Stimulated activated CD4-positive, alpha-beta T cell treated with anti-CD3 and anti-CD28 coated beads, Interleukin-4, amount 100 ng/mL, for 48 hours (primary cell): ENCODE results near the gene ARHGAP8.
"Not testable (repeated sequence)": the region's sequence is repeated elsewhere in the genome, so short reads cannot be mapped to it uniquely, and the experiment has no call there.

Source experiments
- DNase-seq, 2 donors: peaks; one replicate each; pipeline ENCODE4 v3.0.0-alpha.2; 2020; ENCODE audit warnings: low read depth in 2 of 2

Gene ARHGAP8

DNA sequence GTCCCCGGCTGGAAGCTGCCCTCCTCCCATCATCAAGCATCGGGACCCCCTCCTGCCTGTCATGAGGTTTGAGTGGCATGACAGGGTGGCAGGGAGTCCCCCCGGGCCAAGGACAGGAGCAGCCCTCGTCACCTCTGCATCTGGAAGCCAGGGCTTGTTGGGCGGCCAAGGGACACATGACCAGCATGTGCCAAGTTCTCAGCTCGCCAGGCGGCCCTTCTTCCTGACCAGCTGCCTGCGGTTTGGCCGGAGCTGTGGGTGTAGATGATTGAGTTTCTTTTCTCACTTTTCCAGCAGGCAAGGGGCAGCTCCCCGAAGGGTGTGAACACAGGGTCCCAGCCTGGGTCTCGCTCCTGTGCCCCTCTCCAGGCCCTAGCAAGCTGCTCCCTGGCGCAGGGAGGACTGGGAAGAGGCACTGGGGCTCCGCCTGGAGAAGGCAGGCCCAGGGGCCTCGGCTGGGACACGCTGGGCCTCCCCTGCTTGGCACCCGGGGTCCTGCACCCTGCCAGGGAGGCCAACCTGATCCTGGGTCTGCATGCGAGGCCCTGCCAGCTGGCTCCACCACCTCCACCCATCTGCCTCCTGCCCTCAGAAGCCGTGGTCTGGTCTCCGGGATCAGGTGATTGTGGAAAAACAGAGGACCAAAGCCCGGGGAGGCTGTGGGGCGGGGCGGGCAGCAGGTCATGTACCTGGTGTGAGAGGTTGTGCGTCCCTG lies 13.4 kb downstream of the ARHGAP8 start:
- DNase-seq: no peak

DNA sequence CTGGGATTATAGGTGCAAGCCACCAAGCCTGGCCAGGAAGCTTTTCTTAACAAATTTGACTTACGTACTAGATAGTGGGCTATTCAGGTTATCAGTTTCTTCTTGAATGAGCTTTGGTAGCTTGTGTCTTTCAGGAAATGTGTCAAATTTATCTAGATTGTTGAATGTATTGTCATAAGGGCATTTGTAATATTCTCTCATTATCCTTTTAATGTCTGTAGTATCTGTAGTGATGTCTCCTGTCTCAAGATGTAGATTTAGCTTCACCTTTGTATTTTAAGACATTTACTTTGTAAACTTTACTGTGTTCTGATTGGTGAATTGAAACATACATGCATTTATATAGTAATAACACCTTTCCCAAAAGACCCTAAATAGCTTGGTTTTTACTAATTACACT lies 20.7 kb downstream of the ARHGAP8 start:
- DNase-seq: no peak

DNA sequence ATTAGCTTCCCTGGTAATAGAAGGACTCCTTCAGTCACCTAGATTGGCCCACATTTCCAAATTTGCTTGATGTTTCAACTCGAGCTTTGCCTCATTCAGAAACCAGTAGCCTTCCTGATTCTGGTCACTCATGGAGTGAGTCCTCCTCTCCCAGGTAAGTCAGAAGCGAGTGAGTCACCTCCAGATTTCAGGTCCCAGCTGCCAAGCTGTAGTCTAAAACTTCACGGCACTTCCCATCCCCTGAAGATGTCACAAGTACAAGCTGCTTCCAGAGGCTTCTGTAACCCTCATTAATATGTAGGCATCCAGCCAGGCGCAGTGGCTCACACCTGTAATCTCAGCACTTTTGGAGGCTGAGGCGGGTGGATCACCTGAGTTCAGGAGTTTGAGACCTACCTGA lies 23.5 kb downstream of the ARHGAP8 start:
- no peak for DNase-seq

DNA sequence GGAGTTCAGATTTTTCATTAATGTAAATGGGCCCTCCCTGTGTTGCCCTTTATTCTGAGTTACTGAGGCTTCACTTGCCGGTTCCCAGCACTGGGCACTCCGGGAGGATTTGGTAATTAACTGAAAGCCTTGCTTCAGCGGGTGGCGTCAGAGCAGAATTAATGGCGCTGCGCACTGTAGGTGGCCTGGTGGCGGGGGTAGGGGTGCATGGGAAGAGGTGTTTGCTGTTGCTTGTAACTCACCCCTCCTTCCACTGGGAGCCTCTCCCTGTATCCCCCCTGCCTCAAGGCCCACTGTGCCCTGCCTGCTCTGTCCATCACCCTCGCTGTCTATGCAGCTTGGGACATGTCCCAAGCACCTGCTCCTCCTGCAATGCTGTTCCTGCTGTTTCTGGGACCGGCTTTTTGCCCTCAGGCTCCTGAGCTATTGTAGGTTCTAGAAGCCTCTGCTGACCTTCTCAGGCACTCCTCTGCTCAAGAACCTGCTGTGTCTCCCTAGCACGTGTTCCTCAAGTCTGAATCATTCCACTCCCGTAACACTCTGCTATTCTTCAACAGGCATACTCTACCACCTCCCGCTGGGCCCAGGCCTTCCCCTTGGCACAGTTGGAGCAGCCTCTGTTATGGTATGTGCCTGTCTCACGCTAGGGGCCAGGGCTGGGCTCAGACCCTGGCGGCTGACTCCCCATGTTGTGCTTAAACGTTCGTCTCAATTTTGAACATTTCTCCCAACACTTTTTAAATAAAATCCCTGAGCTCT lies 24.4 kb downstream of the ARHGAP8 start:
- DNase-seq: no peak

DNA sequence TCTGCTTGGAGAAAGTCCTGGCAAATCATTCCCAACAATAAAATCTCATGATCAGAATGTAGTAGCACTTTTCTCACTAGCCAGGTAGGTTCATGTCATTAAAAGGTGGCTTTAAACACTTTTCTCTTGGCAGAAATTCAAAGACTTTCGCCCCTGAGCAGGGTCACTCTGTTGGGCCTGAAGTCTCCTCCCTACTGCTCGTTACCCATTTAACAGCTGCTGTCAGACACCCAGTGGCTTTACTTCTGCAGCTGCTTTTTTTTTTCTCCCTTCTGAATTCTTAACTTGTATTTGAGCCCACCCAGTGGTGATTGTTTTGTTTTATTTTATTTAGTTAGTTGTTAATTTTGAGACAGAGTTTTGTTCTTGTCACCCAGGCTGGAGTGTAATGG lies 25.0 kb downstream of the ARHGAP8 start:
- DNase-seq: no peak

DNA sequence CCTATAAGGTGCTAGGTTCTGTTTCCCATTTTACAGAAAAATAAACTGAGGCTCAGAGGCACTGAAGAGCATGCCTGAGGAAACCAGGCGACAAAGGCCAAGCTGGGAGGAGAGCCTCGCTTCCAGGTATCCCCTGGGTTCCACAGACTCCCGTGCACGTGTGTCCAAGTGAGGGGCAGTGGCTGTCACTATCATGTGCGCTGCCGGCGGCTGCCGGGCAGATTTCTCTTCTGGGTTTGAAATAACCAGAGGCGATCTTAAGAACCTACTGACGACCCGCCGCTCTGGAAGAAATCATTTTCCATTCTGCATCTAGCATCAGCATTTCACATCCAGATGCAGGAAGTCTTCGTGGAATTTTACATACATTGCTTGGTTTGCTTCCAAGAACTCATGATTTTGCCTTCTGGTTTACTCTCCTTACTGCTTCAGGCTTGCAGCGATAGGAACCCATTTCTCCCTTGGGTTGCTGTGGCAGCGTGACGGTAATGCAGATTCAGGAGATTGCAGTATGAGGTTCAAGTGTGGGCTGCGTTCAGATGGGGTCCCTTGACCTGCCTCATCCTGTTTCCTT lies 28.6 kb downstream of the ARHGAP8 start:
- DNase-seq: no peak

DNA sequence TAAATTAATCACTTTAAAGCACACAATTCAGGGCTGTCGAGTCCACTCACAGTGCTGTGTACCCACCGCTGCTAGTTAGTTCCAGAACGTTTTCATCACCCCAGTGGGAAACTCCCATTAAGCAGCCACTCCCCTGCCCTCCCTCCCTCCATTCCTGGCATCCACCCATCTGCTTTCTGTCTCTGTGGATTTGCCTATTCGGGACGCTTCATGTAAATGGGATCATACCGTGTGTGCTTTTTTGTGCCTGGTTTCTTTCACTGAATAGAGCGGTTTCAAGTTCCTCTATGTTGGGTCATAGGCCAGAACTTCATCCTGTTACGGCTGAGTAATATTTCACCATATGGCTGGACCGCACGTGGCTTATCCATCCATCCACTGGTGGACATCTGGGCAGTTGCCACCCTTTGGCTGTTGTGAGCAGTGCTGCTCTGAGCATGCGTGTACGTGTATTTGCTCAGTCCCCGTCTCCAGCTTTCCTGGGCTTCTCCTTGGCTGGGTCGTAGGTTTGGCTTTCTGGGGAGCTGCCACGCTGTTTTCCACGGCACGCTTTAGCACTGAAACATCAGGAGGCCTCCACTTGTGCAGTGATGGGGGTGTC lies 30.1 kb downstream of the ARHGAP8 start:
- no peak for DNase-seq

DNA sequence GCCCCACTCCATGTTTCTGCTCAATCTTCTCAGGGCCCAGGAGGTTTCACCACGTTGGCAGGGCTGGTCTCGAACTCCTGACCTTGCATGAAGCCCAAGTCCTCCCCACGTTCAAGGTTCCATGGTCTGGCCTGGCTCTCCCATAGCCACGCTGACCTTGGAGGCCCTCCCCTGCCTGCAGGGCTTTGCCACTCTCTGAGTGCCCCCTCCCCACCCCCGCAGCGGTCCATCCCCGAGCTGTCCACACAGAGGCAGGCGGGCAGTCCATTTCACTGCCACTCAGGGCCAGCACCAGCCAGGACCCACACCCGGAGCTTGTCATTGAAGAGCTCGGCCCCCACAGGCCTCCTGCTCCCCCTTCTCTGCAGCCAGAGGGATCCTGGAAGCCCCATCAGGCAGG lies 30.7 kb downstream of the ARHGAP8 start:
- no peak for DNase-seq

DNA sequence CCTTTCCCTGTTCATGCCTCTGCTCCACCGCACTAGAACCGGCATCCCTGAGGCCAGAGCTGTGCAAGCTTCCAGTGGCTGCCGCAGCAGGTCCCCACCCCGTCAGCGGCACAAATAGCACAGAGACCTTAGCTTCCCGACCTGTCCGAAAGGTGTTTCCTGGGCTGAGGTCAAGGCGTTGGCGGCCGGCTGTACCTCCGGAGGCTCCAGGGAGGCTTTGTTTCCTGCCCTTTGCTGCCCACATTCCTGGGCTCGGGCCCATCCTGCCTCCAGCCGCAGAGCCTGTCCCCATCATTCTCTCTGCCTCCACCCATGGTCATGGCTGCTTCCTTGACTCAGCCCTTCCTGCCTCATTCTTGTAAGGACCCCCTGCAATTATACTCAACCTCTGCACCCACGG lies 31.2 kb downstream of the ARHGAP8 start:
- no peak for DNase-seq

DNA sequence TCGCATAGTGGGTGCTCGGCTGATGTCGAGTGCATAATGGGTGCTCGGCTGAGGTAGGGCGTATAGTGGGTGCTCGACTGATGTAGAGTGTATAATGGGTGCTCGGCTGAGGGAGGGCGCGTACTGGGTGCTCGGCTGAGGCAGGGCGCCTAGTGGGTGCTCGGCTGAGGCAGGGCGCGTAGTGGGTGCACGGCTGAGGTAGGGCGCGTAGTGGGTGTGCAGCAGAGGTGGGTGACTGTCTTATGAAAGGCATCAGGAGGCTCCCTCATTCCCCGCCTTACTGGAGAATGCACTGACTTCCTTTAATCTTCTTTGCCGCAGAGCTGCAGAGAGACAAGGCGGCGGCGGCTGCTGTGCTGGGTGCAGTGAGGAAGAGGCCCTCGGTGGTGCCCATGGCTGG lies 33.8 kb downstream of the ARHGAP8 start:
- DNase-seq: no peak

DNA sequence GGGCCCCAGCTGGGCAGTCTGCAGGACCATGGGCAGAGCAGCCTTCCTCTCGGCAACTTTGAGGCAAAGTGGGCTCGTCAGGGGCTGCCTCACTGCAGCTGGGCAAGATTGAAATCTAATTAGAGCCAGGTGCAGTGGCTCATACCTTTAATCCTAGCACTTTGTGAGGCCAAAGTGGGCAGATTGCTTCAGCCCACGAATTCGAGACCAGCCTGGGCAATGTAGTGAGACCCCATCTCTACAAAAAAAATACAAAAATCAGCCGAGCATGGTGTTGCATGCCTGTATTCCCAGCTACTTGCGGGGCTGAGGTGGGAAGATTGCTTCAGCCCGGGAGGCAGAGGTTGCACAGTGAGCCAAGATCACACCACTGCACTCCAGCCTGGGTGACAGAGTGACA lies 34.2 kb downstream of the ARHGAP8 start:
- no peak for DNase-seq

DNA sequence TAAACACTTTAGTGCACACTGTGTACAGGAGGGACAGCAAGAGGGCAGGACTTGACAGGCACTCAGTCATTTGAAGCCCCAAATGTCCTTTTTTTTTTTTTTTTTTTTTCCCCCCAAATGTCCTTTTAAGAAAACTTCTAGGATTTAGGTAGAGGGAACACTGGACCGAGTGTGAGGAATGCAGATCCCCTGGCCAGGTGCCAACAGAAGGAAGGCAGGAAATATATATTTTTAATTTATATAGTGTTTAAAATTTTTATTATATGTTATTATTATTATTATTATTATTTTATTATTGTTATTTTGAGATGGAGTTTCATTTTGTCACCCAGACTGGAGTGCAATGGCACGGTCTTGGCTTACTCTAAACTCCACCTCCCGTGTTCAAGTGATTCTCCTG lies 35.5 kb downstream of the ARHGAP8 start:
- no peak for DNase-seq

DNA sequence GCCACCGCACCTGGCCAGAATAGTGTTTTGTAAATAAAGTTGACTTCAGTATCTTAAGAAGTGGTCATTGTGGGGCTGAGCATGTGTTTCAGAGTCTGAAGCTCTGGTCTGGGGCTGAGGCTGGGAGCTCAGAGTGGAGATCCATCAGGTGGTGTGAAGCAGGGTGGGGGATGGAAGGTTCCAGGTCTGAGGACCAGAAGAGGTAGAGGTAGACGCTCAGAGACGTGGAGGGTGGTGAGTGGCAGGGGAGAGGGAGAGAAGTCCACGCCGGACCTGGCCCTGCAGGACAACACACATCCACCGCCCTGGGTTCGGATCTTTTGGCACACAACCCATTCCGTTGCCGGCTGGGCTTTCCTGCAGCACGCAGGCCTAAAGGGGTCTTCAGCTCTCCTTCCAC lies 40.7 kb downstream of the ARHGAP8 start:
- DNase-seq: no peak

DNA sequence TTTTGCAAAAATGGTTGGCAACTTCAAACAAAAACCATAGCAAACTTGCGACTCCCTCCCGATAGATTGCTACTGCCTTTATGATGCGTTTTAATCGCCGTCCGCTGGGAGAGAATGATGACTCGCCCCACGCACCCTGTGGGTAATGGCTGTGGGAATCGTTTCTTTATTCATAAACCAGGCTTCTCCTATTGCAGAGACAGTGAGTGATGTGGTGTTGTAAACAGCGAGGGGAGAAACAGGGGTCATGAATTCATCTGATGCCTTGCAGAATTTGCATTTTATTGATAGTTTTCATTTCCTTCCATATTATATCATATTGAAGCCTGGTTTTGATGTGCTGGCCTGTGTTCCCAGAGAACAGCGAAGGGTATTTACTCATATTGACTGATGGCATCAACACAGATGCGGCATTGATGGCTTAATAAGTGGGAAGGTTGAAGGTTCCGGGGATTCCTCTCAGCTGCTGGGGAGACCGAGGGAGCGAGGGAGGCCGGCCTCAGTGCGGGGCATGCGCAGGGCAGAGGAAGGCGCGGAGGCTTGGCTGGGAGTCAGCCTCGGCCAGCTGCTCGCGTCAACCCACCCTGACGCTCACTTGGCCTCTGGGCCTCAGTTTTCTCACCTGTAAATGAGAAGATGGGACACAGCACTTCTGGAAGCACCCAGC lies 41.3 kb downstream of the ARHGAP8 start:
- no peak for DNase-seq

DNA sequence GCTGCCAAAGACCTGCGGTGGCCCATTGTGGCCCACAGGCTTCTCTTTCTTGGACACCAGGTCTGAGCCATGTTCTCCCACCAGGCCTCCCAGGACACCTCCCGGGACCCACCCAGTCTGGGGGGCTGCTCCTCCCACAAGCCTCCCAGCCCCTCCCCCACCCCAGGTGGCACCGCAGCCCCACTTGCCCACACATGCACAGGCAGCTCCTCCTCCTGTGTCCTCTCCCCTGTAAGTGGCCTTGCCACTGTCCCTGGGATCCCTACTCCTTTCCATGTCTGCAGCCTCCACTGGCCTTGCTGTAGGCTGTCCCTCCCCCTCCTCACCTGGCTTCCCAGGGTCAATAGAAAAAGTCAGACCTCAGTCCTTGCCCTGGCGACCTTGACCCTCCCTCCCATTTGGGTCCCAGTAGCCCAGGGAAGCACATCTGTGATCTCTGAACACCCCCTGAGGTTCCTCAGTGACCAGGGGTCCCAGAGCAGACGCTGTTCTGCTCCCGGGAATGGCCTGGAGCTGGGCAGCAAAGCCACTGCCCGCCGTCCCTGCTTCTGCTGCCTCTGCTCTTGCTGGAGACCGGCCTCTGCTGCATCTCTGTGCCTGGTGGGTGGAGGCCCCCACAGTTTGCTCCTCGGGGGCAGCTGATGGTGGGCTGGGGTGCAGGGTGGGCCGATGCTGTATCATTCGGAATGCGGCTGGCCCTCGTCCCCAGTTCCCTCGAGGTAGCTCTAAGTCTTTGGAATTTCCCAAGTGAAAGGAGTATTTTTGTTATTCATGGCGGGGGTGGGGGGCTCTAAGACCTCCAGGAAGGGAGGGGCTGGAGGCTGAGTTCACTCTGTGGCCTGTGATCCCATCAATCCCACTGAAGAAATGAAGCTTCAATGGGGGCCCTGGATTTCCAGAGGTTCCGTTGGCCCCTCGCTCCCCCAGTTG lies 43.6 kb downstream of the ARHGAP8 start:
- no peak for DNase-seq

DNA sequence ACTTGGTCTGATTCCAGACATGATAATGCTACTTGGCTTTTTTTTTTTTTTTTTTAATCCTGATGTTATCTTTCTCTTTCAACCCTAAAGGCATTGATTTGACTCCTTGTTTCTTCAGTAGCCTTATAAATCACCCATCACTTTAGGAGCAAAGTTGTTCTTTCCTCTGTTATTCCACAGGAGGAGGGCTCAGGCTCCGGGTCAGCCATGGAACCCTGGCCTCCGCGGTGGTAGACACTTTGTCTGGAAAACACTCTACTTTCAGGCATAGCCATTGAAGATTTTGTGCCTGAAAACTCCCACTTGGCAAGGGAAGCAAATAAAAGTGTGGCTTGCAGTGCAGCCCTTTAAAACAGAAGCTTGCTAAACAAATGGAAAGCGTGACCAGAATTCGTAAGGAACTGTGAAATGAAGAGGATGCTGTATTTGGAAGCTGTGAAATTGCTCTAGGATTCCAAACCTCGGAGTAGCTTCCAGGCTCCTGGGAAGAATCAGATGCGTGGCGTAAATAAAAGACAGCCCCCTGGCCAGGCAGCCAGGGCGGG lies 44.9 kb downstream of the ARHGAP8 start:
- no peak for DNase-seq

DNA sequence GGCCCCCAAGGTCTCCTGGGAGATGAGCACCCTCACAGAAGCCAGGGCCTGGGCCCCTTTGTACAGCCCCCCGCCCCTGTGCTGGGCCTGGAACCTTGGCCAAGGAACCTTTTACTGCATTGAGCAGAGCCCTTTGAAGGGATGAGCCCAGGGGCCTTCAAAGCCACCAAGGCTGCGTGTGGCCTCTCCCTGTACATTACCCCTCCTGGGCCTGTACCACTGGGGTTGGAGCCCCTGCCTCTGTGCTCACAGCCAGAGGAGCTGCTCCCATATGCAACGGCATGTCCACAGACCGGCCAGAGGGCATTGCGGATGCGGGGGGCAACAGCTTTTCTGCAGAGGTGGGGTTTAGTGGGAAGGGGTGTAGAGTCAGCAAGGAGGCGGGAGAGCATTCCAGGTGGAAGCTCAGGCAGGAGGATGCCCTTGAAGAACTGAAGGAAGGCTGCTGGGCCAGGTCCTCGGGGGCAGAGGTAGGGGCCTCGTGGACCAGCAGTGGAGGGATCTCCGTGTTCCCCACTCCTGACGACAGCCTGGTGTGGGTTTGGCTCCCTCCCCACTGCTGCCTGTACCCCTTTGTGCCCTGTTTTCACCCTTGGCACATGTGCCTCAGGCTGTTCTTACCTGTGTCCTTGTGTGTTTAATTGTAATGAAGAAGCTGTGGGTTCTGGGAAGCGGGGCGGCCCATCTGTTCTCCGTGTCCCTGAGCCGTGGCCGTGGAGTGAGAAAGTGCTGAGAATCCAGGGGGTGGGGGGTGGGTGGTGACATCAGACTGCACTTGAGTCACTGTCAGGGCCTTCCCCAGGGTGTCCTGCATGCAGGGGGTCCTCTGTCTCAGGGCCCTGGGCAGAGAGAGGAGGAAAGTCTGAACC lies 46.9 kb downstream of the ARHGAP8 start:
- DNase-seq: no peak

DNA sequence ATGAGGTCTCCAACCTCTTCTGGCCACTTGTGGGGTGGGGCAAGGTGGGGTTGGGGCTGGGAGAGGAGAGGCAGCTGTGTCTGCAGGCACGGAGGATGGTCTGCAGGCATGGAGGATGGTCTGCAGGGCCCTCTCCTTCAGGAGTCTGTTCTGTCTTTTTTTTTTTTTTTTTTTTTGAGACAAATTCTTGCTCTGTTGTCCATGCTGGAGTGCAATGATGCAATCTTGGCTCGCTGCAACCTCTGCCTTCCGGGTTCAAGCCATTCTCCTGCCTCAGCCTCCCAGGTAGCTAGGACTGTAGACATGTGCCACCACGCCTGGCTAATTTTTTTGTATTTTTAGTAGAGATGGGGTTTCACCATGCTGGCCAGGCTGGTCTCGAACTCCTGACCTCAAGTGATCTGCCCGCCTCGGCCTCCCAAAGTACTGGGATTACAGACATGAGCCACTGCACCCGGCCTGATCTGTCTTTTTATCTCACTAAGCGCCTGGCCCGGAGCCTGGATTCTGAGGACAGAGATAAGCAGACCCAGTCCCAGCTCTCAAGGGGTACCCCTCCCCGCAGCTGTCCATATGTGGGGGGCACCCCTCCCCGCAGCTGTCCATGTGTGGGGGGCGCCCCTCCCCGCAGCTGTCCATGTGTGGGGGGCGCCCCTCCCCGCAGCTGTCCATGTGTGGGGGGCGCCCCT lies 47.7 kb downstream of the ARHGAP8 start:
- DNase-seq: not testable (repeated sequence)

DNA sequence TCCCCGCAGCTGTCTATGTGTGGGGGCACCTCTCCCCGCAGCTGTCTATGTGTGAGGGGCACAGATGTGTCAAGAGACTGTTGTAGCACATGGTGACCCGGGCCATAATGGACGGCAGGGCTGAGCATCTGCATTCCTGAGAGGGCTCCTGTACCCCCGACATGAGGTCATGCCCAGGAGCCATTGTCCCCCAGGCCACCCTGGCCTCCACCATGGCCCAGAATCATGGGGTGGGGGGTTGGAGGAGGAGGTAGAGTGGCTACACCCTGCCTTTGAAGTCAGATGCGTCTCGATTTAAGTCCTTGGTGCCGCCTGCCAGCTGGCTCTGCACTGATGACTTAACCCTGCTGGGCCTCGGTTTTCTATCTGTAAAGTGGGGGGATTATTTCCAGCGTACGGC lies 49.1 kb downstream of the ARHGAP8 start:
- no peak for DNase-seq
